ENCODE measurements around the gene TMEM232. TPM values are rescaled to one million over a fixed set of nuclear protein-coding genes. Genes with fewer than 3 reads are reported as not detected.

TMEM232 gene
- total RNA-seq, 1 experiment from 2014 or later, result 1.6 TPM

GRCh38 chr5:110561510-110561909, 165.0 kb downstream of the TMEM232 start:
- H2BK15ac ChIP-seq (ENCODE audit: low read depth, low read length), result no peak overlapping the region
- no peak overlapping the region for H3K56ac ChIP-seq (ENCODE audit: insufficient read length, low read depth, low read length)
- H4K5ac ChIP-seq (ENCODE audit: insufficient read length, low read depth, low read length), result no peak overlapping the region

More at GRCh38 chr5:110561510-110561909, 165.0 kb downstream of the TMEM232 start:
- no peak for DNase-seq
- Histone ChIP-seq H3K79me2 (ENCODE audit: insufficient read depth, low read length) (no peaks in the 10 kb centered on the region), H4K20me1 (ENCODE audit: control insufficient read depth, insufficient read depth, insufficient read length) (no peaks in the 10 kb centered on the region), H4K91ac (ENCODE audit: insufficient read length, low read depth, low read length) (no peak overlapping the region), H2BK12ac (ENCODE audit: insufficient read length, low read depth, low read length) (no peak overlapping the region), H2AK5ac (ENCODE audit: insufficient read length, low read length) (no peak overlapping the region), H3K4me1 (ENCODE audit: insufficient read depth, low read length) (no peaks in the 10 kb centered on the region), H3K27me3 (ENCODE audit: insufficient read depth, low read length) (no peaks in the 10 kb centered on the region), H3K23me2 (ENCODE audit: insufficient read length, low read depth, low read length, poor library complexity, severe bottlenecking) (no peaks in the 10 kb centered on the region), H3T11ph (ENCODE audit: low read length) (no peak overlapping the region), H3K79me1 (ENCODE audit: insufficient read depth, low read depth, low read length, poor library complexity, severe bottlenecking) (no peaks in the 10 kb centered on the region), H3K4me2 (ENCODE audit: insufficient read depth, insufficient read length, low read length) (no peak overlapping the region), H2BK5ac (ENCODE audit: insufficient read length, low read length) (no peak overlapping the region), H3K23ac (ENCODE audit: insufficient read length, low read depth, low read length) (no peak overlapping the region), H3K27ac (ENCODE audit: insufficient read length, low read depth, low read length) (no peak overlapping the region), H3K18ac (ENCODE audit: insufficient read length, low read depth, low read length) (no peak overlapping the region), H4K8ac (replicated peaks; ENCODE audit: insufficient read length, low read depth, low read length) (no peak overlapping the region), H2BK120ac (ENCODE audit: low read depth, low read length, poor library complexity, severe bottlenecking) (no peak overlapping the region), H2AFZ (ENCODE audit: low read length) (no peak overlapping the region), H2BK20ac (ENCODE audit: low read depth, low read length, poor library complexity, severe bottlenecking) (no peak overlapping the region), H3K4ac (ENCODE audit: low read depth, low read length) (no peak overlapping the region), H3K9ac (ENCODE audit: extremely low read depth, insufficient read length, low read length) (no peak overlapping the region), H3K14ac (ENCODE audit: insufficient read depth, low read length) (no peak overlapping the region), H3K9me3 (ENCODE audit: control insufficient read depth, low read depth, low read length) (no peaks in the 10 kb centered on the region)
- Mint-ChIP-seq H3K4me1 (peaks cover 3 to 8% of the 10 kb centered on the region in 2 experiments), H3K4me3 (no peak overlapping the region), H3K27ac (no peak overlapping the region; a peak in 1 of 7 replicates), H3K36me3 (ENCODE audit: insufficient read depth in 1 of 3, low read depth in 3 of 3) (peaks cover 0 to 3% (median 2%) of the 10 kb centered on the region in 3 experiments; a peak in 4 of 7 replicates), H3K27me3 (ENCODE audit: low read depth) (no peaks in the 10 kb centered on the region), H3K9me3 (peaks cover 0 to under 1% of the 10 kb centered on the region in 2 experiments; a peak in 1 of 5 replicates)
- no CpG with 5 or more reads among the region's 1 CpG for WGBS (ENCODE audit: extremely low coverage, insufficient read length, low lambda C conversion rate)
- no peak for TF ChIP-seq CTCF (conservative IDR thresholded peaks at IDR 0.05)

Data from H9 (cell line).